MCF 10A (cell line): Measurements from ENCODE around the gene ATP13A1. TPM values are rescaled to one million over a fixed set of nuclear protein-coding genes. Genes with fewer than 3 reads are reported as not detected.
A peak's percentile ranks its signal among the peaks of the same experiment; 100 is the strongest.

Experiments
- Bru-seq: library from RNA; stranded (reverse); fragments of 400-500 nt; gene quantifications from one replicate; lab custom pipeline; 2021; lab: Mats Ljungman, UMichigan
- BruChase-seq, 2 experiments: library from RNA; stranded (reverse); fragments of 400-500 nt; gene quantifications; one replicate each; lab custom pipeline; 2021; lab: Mats Ljungman, UMichigan
- BruUV-seq: library from RNA; stranded (reverse); fragments of 400-500 nt; replicated peaks from 2 replicates; lab custom pipeline; 2021; lab: Mats Ljungman, UMichigan
- CTCF ChIA-PET: fragments of 300-600 bp; sonication (Branson Sonifier 250); formaldehyde crosslinking; extraction: SDS; loops from one replicate; lab custom pipeline; 2021; ENCODE audit warnings: antibody characterized with exemption, inconsistent platforms; lab: Yijun Ruan, JAX
- POLR2A ChIA-PET: fragments of 300-600, 350-650 bp; sonication (Branson Sonifier 250); formaldehyde crosslinking; extraction: SDS; loops from one replicate; lab custom pipeline; 2020; ENCODE audit warnings: antibody characterized with exemption, inconsistent platforms; lab: Yijun Ruan, JAX
- DNase-seq: peaks from one replicate; pipeline ENCODE4 v3.0.0-alpha.2; 2018; ENCODE audit not compliant: unreplicated experiment
- H3K27ac Mint-ChIP-seq: one replicate; pipeline ENCODE4 v1.8.0; 2022; ENCODE audit warnings: mild to moderate bottlenecking, low read depth, mixed read lengths; ENCODE audit not compliant: unreplicated experiment
- H3K27me3 Mint-ChIP-seq: one replicate; pipeline ENCODE4 v1.8.0; 2022; ENCODE audit warnings: mixed read lengths; ENCODE audit not compliant: insufficient read depth, unreplicated experiment
- H3K36me3 Mint-ChIP-seq: one replicate; pipeline ENCODE4 v1.8.0; 2022; ENCODE audit warnings: mild to moderate bottlenecking, moderate library complexity, mixed read lengths; ENCODE audit not compliant: insufficient read depth, unreplicated experiment
- H3K4me1 Mint-ChIP-seq: one replicate; pipeline ENCODE4 v1.8.0; 2022; ENCODE audit warnings: mixed read lengths; ENCODE audit not compliant: insufficient read depth, unreplicated experiment
- H3K4me3 Mint-ChIP-seq: one replicate; pipeline ENCODE4 v1.8.0; 2022; ENCODE audit warnings: mild to moderate bottlenecking, moderate library complexity, mixed read lengths; ENCODE audit not compliant: unreplicated experiment
- H3K9me3 Mint-ChIP-seq: one replicate; pipeline ENCODE4 v1.8.0; 2022; ENCODE audit warnings: mixed read lengths; ENCODE audit not compliant: unreplicated experiment
- CTCF ChIP-seq: fragments of 200-600 bp; IDR thresholded peaks from one replicate; pipeline ENCODE4 v1.8.0; 2022; ENCODE audit warnings: antibody characterized with exemption, mild to moderate bottlenecking; ENCODE audit not compliant: unreplicated experiment
- intact Hi-C: fragments of 100-400 bp; cut with micrococcal nuclease; formaldehyde crosslinking; loops from 2 replicates; pipeline ENCODE4 v1.14.1; 2022
- long read RNA-seq: library from polyadenylated mRNA; stranded (forward); transcript quantifications from one replicate; pipeline ENCODE4 v2.0.0, GENCODE V29; 2022
- total RNA-seq: library from RNA; stranded (reverse); gene quantifications from 2 replicates; pipeline ENCODE4 v1.2.3, GENCODE V29; 2022

Gene ATP13A1
- total RNA-seq (63.9 and 67.2 TPM in 2 replicates), Bru-seq, nascent RNA (percentile 68 among the genes with signal in this experiment), BruChase-seq, experiment 1, labeled RNA remaining after a 6-hour chase (percentile 78 among the genes with signal in this experiment), BruChase-seq, experiment 2, labeled RNA remaining after a 2-hour chase (percentile 74 among the genes with signal in this experiment)
- long read RNA-seq, transcript ATP13A1-202 (26 exons, 3,861 nt) = major isoform, 177 of 280 reads
- long read RNA-seq, partial matches to known transcripts = 30 of 280 reads
- long read RNA-seq, other reads (novel, unspliced or antisense) = 73 of 280 reads

GRCh38 chr19:19663256-19664120 is at the start of gene ATP13A1:
Gene ATP13A1 (minus strand): TSS chr19:19663676. CDS start chr19:19663666, 10 bp downstream.
- Mint-ChIP-seq H3K9me3 (no peaks in the 10 kb centered on the region), H3K27me3 (no peaks in the 10 kb centered on the region), H3K4me3 (peak within 1 kb of the TSS; percentile 79), H3K27ac (peak within 1 kb of the TSS; percentile 96), H3K36me3 (peaks cover 39% of the 10 kb centered on the region), H3K4me1 (peaks cover 16% of the 10 kb centered on the region)
- DNase-seq = peak; percentile 98
- intact Hi-C loops = loop anchor here (1.0 to 10.0 kb wide), 2 partner anchors 113 to 201 kb away; partner anchors contain the start of gene ZNF253
- ChIA-PET CTCF (interaction anchor here (0.6 to 2.0 kb wide), 6 partner anchors 19 to 548 kb away, joined by 3 to 19 read pairs (median 3); partner anchors contain the start of gene GMIP), POLR2A (interaction anchor here (0.7 to 2.8 kb wide), 8 partner anchors 10 to 1479 kb away, joined by 3 to 17 read pairs (median 4); partner anchors contain the start of genes LPAR2, ZNF14 and ZNF431)
- no peak for TF ChIP-seq CTCF
- BruUV-seq = no TSS peak

- H3K27ac Mint-ChIP-seq = no peak overlapping the region
- no peak overlapping the region for H3K4me3 Mint-ChIP-seq
- ChIA-PET CTCF (no interaction called here), POLR2A (no interaction called here)
- H3K27me3 Mint-ChIP-seq = no peaks in the 10 kb centered on the region
- TF ChIP-seq CTCF = no peak
- no peak for DNase-seq
- H3K9me3 Mint-ChIP-seq = peaks cover 8% of the 10 kb centered on the region
- H3K4me1 Mint-ChIP-seq = no peaks in the 10 kb centered on the region
- H3K36me3 Mint-ChIP-seq = peaks cover 68% of the 10 kb centered on the region
- intact Hi-C loops = no loop called here
- no TSS peak for BruUV-seq
Observed at GRCh38 chr19:19711934-19712828, 48.7 kb upstream of the ATP13A1 start.

GRCh38 chr19:19711306-19711933 is 47.9 kb upstream of the ATP13A1 start:
- POLR2A ChIA-PET = interaction anchor here (0.6 kb wide), 1 partner anchor 65 kb away, joined by 3 read pairs; no protein-coding TSS in a partner anchor
- no TSS peak for BruUV-seq
- CTCF ChIA-PET = no interaction called here
- H3K4me3 Mint-ChIP-seq = no peak overlapping the region
- no peaks in the 10 kb centered on the region for H3K4me1 Mint-ChIP-seq
- H3K9me3 Mint-ChIP-seq = peaks cover 8% of the 10 kb centered on the region
- DNase-seq = no peak
- H3K27me3 Mint-ChIP-seq = no peaks in the 10 kb centered on the region
- peaks cover 67% of the 10 kb centered on the region for H3K36me3 Mint-ChIP-seq
- TF ChIP-seq CTCF = no peak
- no peak overlapping the region for H3K27ac Mint-ChIP-seq
- intact Hi-C loops = no loop called here
